GM18870 (cell line): ENCODE measurements around the gene PRM2.
"Not testable (repeated sequence)": the region's sequence is repeated elsewhere in the genome, so short reads cannot be mapped to it uniquely, and the experiment has no call there.

ENCODE experiments used
- ATAC-seq: cut with Tn5 transposase; IDR thresholded peaks from one replicate; pipeline ENCODE4 v1.9.1; 2021; ENCODE audit warnings: moderate library complexity; ENCODE audit not compliant: unreplicated experiment

The PRM2 gene

GRCh38 chr16:11290102-11290893, 14.0 kb upstream of the PRM2 start:
- ATAC-seq, result no peak

- ATAC-seq, result not testable (repeated sequence)
These were observed 13.4 kb upstream of the PRM2 start for GRCh38 chr16:11289696-11290095.

DNA sequence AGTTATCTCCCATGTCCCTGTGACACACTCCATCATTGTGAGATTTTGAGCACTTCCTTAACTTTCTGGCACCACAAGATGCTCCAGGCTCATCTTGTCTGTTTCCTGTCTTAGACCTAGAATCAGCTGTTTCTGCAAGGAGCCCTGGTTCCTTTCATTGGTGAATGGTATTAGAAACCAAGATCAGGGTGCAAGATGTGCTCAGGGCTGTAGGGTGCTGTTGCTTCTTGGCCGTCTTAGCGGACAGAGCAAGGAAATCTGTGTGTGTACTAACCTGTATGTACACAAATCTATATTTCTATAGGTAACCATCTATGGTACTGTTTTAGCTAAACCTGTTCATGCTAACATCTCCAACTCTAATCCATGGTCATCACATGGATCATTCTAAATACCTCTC, 12.9 kb upstream of the PRM2 start:
- ATAC-seq, result no peak

- ATAC-seq, result no peak
These were observed 9.6 kb upstream of the PRM2 start for GRCh38 chr16:11285842-11286241.

GRCh38 chr16:11283820-11284248, 7.6 kb upstream of the PRM2 start:
- no peak for ATAC-seq

DNA sequence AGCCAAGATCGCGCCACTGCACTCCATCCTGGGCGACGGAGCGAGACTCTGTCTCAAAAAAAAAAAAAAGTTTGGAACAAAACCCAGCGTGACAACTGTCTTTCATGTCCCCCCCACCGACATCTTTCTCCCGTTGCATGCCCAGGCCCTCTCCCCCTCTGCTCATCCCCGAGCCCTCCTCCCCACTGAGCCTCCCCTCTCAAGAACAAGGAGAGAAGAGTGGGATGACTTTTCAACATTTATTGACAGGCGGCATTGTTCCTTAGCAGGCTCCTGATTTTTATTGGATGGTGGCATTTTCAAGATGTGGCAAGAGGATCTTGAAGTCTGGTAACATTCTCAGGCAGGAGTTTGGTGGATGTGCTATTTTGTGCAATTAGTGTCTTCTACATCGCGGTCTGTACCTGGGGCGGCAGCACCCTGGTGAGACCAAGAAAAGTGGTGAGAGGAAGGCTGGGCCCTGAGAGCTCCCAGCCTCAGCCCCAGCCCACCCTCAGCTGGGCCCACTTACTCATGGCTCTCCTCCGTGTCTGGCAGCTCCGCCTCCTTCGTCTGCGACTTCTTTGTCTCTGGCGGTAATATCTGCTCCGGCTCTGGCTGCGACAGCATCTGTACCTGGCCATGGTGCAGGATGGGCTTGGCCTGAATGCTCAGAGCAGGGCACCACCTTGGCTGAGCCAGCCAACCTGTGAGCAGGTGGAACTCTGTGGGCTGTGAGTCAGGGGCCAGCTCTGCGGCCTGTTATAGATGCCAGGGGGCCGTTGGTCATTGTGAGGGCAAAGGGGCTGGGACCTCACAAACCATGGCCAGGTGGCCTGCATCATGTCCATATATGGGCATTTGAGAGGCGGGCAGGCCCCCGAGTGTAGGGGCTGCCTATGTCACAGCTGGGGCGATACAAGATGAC, 4.6 kb upstream of the PRM2 start, which contains the start of gene PRM1:
Gene PRM1, minus strand, starts transcription at position 715 of the 907 bp plus-strand sequence. Its CDS starts 92 bp downstream, at position 623.
- no peak for ATAC-seq

- ATAC-seq, result no peak
These were observed 2.7 kb upstream of the PRM2 start for GRCh38 chr16:11278681-11279628.

DNA sequence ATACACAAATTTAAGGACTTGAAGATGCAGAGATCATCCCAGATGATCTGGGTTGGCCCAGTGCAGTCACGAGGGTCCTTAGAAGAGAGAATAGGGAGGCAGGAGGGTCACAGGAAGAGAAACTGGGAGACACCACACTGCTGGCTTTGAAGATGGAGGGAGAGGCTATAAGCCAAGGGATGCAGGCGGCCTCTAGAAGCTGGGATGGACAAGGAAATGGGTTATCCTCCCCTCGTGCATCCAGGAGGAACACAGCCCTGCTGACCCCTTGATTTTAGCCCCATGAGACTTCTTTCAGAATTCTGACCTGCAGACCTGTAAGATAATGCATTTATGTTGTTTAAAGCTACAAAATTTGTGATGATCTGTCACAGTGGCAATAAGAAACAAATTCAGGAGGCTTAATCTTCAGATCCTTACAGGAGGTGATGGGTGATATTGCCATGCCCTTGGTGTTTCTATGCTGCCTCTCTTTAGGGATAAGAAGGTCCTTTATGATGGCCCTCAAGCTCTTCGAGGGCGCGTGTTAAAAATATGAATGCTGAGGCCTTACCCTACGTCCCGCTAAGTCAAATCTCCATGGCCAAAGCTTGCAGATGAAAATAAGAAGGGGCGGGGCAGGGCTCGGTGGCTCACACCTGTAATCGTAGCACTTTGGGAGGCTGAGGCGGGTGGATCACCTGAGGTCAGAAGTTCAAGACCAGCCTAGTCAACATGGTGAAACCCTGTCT, 1.5 kb upstream of the PRM2 start:
- no peak for ATAC-seq

GRCh38 chr16:11276896-11277593, 765 bp upstream of the PRM2 start:
- no peak for ATAC-seq

DNA sequence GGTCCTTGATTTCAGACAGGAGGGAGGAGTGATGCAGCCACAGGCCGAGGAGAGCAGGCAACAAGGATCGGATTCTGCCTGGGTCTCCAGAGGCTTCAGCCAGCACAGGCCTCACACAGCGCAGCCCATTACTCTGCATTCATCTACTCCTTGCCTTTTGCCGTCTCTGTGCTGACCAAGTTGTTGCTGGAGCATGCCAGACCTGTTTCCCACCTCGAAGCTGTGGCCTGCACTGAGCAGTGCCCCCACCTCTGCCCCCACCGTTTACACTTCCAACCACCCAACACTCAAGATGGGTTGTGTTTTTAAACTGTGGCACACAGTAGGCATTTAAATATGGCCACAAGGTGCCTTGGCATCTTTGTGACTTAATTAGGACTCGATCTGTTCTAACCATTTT, 1.3 kb downstream of the PRM2 start:
- no peak for ATAC-seq

DNA sequence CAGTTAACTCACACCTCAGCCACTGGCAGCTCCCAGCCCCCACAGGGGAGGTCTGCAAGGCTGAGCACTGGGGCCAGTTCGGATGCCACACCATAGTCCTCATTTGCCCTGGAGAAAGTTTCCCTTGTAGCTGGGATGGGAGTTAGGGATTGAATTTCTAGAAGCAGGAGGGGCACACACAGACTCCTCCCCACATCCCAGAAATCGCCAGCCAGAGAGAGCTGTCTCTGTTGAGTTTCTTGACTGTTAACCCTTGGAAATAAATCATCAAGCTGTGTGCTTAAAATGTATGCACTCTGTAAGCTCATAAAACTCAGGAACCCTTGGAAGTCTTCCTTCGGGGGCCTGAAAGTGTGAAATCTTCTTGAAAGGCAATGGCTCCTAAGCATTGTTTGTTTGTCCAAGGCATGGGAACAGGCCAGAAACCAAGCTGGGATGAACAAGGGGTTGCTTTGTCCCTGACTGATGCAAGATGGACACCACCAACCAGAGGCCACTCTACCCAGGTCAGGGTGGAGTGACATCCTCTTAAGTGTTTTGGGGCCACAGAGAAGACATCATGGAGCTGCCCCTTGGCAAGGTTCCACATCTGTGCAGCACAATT, 2.5 kb downstream of the PRM2 start:
- no peak for ATAC-seq

DNA sequence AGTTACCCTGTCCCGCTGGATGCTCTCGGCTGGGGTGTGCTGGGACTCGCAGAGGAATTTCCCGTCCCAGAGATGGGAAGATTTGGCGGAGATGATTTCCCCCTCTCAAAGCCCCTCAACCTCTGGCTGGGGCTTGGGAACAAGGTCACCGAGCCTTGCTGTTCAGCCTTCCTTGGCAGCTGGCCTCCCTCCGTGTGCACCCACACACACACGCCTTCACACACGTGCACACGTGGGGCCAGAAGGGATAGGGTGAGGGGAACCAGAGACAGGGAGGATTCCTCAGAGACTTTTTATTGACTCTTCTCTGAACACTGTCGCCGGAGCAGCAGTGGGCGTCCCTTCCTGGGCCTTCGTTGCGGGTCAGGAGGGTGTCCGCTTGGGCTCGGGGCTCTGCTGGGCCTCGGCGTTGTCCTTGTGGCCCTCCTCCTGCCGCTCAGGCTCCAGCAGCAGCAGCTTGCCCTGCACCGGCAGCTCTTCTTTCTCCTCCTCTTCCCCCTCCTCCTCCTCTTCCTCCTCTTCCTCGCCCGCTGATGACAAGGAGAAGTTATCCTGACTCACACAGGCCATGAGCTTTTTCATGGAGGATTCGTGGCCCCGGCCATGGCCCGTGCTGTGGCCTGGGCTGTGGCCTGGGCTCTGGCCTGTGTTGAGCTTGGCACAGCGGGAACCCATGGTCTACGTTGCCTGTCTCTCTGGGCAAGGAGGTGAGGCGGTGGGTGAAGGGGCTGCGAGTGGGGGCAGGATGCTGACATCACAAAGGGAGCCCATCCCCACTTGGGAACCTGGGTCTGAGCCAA, 3.2 kb downstream of the PRM2 start, which contains the start of gene PRM3:
Gene PRM3, minus strand, starts transcription at position 709 of the 800 bp plus-strand sequence. Its CDS starts 34 bp downstream, at position 675.
- ATAC-seq, result no peak

- no peak for ATAC-seq
These were observed 3.8 kb downstream of the PRM2 start for GRCh38 chr16:11272484-11272883.

GRCh38 chr16:11271610-11272009, 4.7 kb downstream of the PRM2 start:
- no peak for ATAC-seq

GRCh38 chr16:11270602-11271162, 5.6 kb downstream of the PRM2 start:
- ATAC-seq, result no peak

DNA sequence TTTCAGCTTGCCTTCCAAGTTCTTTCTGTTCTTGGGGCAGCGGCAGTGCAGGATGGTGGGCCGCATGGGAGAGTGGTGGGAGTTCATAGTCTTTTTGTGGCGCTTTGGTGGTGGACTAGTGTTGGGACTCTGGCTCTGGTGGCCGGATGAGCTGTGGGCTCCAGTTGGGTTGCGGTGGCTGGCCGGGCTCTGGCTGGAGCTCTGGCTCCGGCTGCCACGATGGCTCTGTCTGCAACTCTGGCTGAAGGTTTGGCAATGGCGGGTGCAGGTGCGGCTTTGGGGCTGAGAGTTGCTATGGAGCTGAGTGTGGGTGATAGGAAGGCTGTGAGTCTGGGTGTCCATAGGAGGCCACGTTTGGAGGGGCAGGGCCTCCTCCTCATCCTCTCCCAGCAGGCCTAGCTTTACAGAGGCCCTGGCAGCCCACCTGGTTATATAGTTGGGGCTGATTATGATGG, 7.3 kb downstream of the PRM2 start, which contains the start of gene TNP2:
Gene TNP2, minus strand, starts transcription at position 405 of the 455 bp plus-strand sequence. Its CDS starts 63 bp downstream, at position 342.
- ATAC-seq, result no peak

GRCh38 chr16:11265124-11265523, 11.2 kb downstream of the PRM2 start:
- ATAC-seq, result no peak
